ENCODE data around the gene TSC2. TPM values are rescaled to one million over a fixed set of nuclear protein-coding genes. Genes with fewer than 3 reads are reported as not detected.
A peak's percentile ranks its signal among the peaks of the same experiment; 100 is the strongest.

The TSC2 gene
- total RNA-seq (100 to 1,000 TPM in 1 of 2 donors, 10 to 100 TPM in 1; 93.4 to 146 TPM), polyA plus RNA-seq (10 to 100 TPM; 36.5 to 51.9 TPM)
- long read RNA-seq, donor 1, full-length matches to known transcripts: 13 of 58 reads
- long read RNA-seq, donor 1, partial matches to known transcripts: 11 of 58 reads
- long read RNA-seq, donor 1, other reads (novel, unspliced or antisense): 34 of 58 reads
- long read RNA-seq, donor 2, partial matches to known transcripts: 37 of 39 reads
- long read RNA-seq, donor 2, other reads (novel, unspliced or antisense): 0 of 39 reads
- long read RNA-seq, donor 3, partial matches to known transcripts: 0 of 6 reads
- long read RNA-seq, donor 3, other reads (novel, unspliced or antisense): 0 of 6 reads
- long read RNA-seq, donor 4, partial matches to known transcripts: 0 of 2 reads
- long read RNA-seq, donor 4, other reads (novel, unspliced or antisense): 0 of 2 reads
- long read RNA-seq, donor 5, full-length matches to known transcripts: 10 of 34 reads
- long read RNA-seq, donor 5, partial matches to known transcripts: 24 of 34 reads
- long read RNA-seq, donor 5, other reads (novel, unspliced or antisense): 0 of 34 reads

GRCh38 chr16:2047330-2048115 lies at the start of gene TSC2, which contains the start of gene NTHL1:
TSS of gene TSC2 (plus strand) at chr16:2047985. CDS start at chr16:2048616, 631 bp downstream.
TSS of gene NTHL1 (minus strand) at chr16:2047834. CDS start at chr16:2047823, 11 bp downstream.
- ATAC-seq (ENCODE audit: insufficient read depth, low FRiP score) (peak; percentile 94), DNase-seq (peak; percentile 97 to 98 (median 97))
- Histone ChIP-seq H3K27ac (ENCODE audit: low read depth in 1 of 2, low read length in 1 of 2) (peak within 1 kb of the TSS; percentile 71 to 88), H3K4me1 (ENCODE audit: control insufficient read depth in 5 of 5, insufficient read depth in 5 of 5, low read length in 5 of 5) (peaks cover 5 to 34% (median 20%) of the 10 kb centered on the region in 5 donors), H3K9ac (ENCODE audit: insufficient read depth in 1 of 2, low read length in 2 of 2) (peak within 1 kb of the TSS; percentile 48 to 77), H3K27me3 (ENCODE audit: control insufficient read depth in 3 of 3, insufficient read depth in 3 of 3, low read length in 2 of 3) (no peaks in the 10 kb centered on the region), H3K4me3 (peak within 1 kb of the TSS; percentile 89), H3K9me3 (ENCODE audit: control insufficient read depth in 4 of 4, insufficient read depth in 3 of 4, low read length in 3 of 4) (no peaks in the 10 kb centered on the region), H3K36me3 (ENCODE audit: control insufficient read depth in 4 of 4, insufficient read depth in 4 of 4, low read length in 4 of 4) (peaks cover 0 to 12% (median 8%) of the 10 kb centered on the region in 4 donors)
- peak; percentile 48 for TF ChIP-seq CTCF (IDR thresholded peaks at IDR 0.05; ENCODE audit: control extremely low read depth, extremely low read depth)
- WGBS, 2 donors: 0% methylated on average over 63 to 81 of the region's 81 CpGs

- Histone ChIP-seq H3K36me3 (ENCODE audit: control insufficient read depth in 4 of 4, insufficient read depth in 4 of 4, low read length in 4 of 4) (peaks cover 2 to 56% (median 26%) of the 10 kb centered on the region in 4 donors), H3K4me3 (no peak overlapping the region), H3K9ac (ENCODE audit: insufficient read depth in 1 of 2, low read length in 2 of 2) (no peak overlapping the region), H3K27me3 (ENCODE audit: control insufficient read depth in 3 of 3, insufficient read depth in 3 of 3, low read length in 2 of 3) (no peaks in the 10 kb centered on the region), H3K4me1 (ENCODE audit: control insufficient read depth in 5 of 5, insufficient read depth in 5 of 5, low read length in 5 of 5) (no peaks in the 10 kb centered on the region), H3K27ac (ENCODE audit: low read depth in 1 of 2, low read length in 1 of 2) (peak overlapping the region in 1 of 2 donors; percentile 20), H3K9me3 (ENCODE audit: control insufficient read depth in 4 of 4, insufficient read depth in 3 of 4, low read length in 3 of 4) (no peaks in the 10 kb centered on the region)
- no peak for TF ChIP-seq CTCF (IDR thresholded peaks at IDR 0.05; ENCODE audit: control extremely low read depth, extremely low read depth)
- DNase-seq: no peak
- no peak for ATAC-seq (ENCODE audit: insufficient read depth, low FRiP score)
- WGBS, 2 donors: 90 to 97% methylated on average over 27 of the region's 27 CpGs
These were observed 49.4 kb upstream of the TSC2 start for GRCh38 chr16:1998360-1998835.

DNA sequence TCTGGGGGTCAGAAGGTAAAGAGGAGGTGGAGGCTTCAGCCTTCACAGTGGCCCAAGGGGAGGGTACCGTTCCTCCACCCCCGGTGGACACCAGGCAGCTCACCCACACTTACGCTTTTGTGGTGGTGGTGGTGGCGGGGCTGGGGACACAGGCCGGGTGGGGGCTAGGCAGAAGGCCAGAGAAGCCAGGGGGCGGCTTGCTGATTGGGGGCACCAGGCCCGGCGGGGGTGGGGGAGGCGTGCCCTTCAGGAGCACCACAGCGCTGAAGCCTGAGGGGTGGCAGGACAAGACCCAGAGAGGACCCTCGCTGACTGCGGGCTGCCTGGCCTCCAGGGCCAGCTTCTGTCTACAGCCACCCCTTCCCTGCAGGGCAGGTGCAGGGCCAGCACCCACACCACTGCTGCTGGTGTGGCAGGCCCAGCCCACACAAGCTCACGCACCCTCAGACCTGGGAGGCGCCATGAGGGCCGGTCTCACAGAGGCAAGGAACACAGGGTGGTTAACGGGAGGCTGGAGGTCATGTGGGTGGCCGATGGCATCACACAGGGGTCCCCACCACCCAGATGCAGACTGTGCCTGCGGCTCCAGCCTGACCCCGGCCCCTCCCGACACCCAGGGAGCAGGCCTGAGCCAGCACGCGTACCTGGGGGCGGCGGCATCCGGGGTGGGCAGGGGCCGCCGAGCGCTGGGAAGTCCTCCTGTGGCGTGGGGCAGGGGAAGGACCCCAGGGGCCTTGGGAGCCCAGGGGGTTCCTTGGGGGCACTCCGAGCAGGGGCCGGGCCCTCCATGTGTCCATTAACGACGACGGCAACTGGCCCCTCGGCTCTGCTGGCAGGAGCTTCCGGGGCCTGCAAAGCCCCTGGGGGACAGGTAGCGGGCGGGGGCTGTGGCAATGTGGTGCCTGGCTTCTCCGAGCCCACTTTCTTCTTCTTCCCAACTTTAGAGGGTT lies 48.7 kb upstream of the TSC2 start:
- no peak overlapping the region for H3K9ac ChIP-seq (ENCODE audit: insufficient read depth in 1 of 2, low read length in 2 of 2)
- WGBS, 2 donors: 94 to 97% methylated on average over 34 to 39 of the region's 39 CpGs
- no peak overlapping the region for H3K27ac ChIP-seq (ENCODE audit: low read depth in 1 of 2, low read length in 1 of 2)
- DNase-seq (no peak), ATAC-seq (ENCODE audit: insufficient read depth, low FRiP score) (no peak)
- no peak for TF ChIP-seq CTCF (IDR thresholded peaks at IDR 0.05; ENCODE audit: control extremely low read depth, extremely low read depth)
- peaks cover 0 to 4% (median 1%) of the 10 kb centered on the region in 5 donors for H3K4me1 ChIP-seq (ENCODE audit: control insufficient read depth in 5 of 5, insufficient read depth in 5 of 5, low read length in 5 of 5)
- no peaks in the 10 kb centered on the region for H3K27me3 ChIP-seq (ENCODE audit: control insufficient read depth in 3 of 3, insufficient read depth in 3 of 3, low read length in 2 of 3)
- H3K36me3 ChIP-seq (ENCODE audit: control insufficient read depth in 4 of 4, insufficient read depth in 4 of 4, low read length in 4 of 4): peaks cover 2 to 58% (median 26%) of the 10 kb centered on the region in 4 donors
- no peak overlapping the region for H3K4me3 ChIP-seq
- no peaks in the 10 kb centered on the region for H3K9me3 ChIP-seq (ENCODE audit: control insufficient read depth in 4 of 4, insufficient read depth in 3 of 4, low read length in 3 of 4)
